Transverse colon (tissue), 4 donors: ENCODE results near the gene DPH7.

ENCODE experiments used
- CTCF ChIP-seq, 5 experiments: fragments of 200-600 bp in 3 of 5; fragments of 450-650 bp in 2 of 5; sonication (generic) in 3 of 5; IDR thresholded peaks; 1 replicate in 2 of 5; 2 replicates in 3 of 5; pipeline ENCODE4 v1.5.1; 2016 to 2017; ENCODE audit warnings: antibody characterized with exemption in 5 of 5, inconsistent platforms in 3 of 5, mild to moderate bottlenecking in 2 of 5, moderate library complexity in 1 of 5
- EP300 ChIP-seq: sonication (generic); formaldehyde crosslinking; IDR thresholded peaks from one replicate; pipeline ENCODE4 v1.6.1; 2017; ENCODE audit warnings: antibody characterized with exemption, low read depth
- POLR2A ChIP-seq: fragments of 450-650 bp; IDR thresholded peaks from one replicate; pipeline ENCODE4 v1.6.1; 2016; ENCODE audit warnings: antibody characterized with exemption, mild to moderate bottlenecking, moderate library complexity
- POLR2AphosphoS5 ChIP-seq, 3 donors: sonication (generic); formaldehyde crosslinking; IDR thresholded peaks; one replicate each; pipeline ENCODE4 v1.6.1; 2016; ENCODE audit warnings: antibody characterized with exemption in 3 of 3

DNA sequence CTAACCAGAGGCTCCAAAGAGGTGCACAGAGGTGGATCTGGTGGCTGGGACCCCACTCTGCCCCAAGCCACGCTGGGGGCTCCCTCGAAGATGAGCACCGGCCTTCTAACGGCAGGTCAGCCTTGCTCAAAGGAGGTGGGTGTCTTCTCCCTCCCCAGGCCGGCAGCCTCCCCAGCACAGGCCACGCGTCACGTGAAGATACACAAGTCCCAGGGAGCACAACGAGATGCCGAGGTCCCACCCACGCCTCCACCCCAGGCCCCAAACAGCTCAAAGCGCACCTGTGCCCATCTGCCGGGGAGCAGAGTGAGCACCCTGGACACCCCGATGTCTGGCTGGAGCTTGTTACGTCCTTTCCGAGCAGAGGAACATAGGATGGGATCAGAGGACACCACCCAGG lies 40.7 kb downstream of the DPH7 start:
- TF ChIP-seq CTCF (IDR thresholded peaks at IDR 0.05) (no peak), POLR2A (no peak), POLR2AphosphoS5 (IDR thresholded peaks at IDR 0.05) (no peak), EP300 (no peak)
